HG03432 (cell line): ENCODE results near the gene DUS1L.

Source experiments
- ATAC-seq: cut with Tn5 transposase; IDR thresholded peaks from one replicate; pipeline ENCODE4 v1.9.1; 2021; ENCODE audit warnings: mild to moderate bottlenecking, moderate library complexity; ENCODE audit not compliant: unreplicated experiment

DUS1L gene

GRCh38 chr17:82088838-82089722, 23.5 kb upstream of the DUS1L start:
- no peak for ATAC-seq

GRCh38 chr17:82087961-82088837, 22.6 kb upstream of the DUS1L start:
- ATAC-seq: no peak

GRCh38 chr17:82086941-82087906, 21.6 kb upstream of the DUS1L start:
- ATAC-seq: no peak

GRCh38 chr17:82085931-82086764, 20.5 kb upstream of the DUS1L start:
- ATAC-seq: no peak

- no peak for ATAC-seq
Measured at GRCh38 chr17:82085031-82085861, 19.6 kb upstream of the DUS1L start.

GRCh38 chr17:82084373-82085030, 18.9 kb upstream of the DUS1L start:
- no peak for ATAC-seq

GRCh38 chr17:82083533-82084359, 18.1 kb upstream of the DUS1L start:
- ATAC-seq: no peak

GRCh38 chr17:82083009-82083408, 17.4 kb upstream of the DUS1L start:
- ATAC-seq: no peak

- ATAC-seq: no peak
Measured at GRCh38 chr17:82082456-82082855, 16.9 kb upstream of the DUS1L start.

GRCh38 chr17:82081966-82082365, 16.4 kb upstream of the DUS1L start:
- ATAC-seq: no peak

GRCh38 chr17:82081546-82081945, 15.9 kb upstream of the DUS1L start:
- ATAC-seq: no peak

- no peak for ATAC-seq
Measured at GRCh38 chr17:82080789-82081464, 15.3 kb upstream of the DUS1L start.

- no peak for ATAC-seq
Measured at GRCh38 chr17:82080048-82080788, 14.6 kb upstream of the DUS1L start.

GRCh38 chr17:82079001-82079677, 13.5 kb upstream of the DUS1L start:
- ATAC-seq: no peak

GRCh38 chr17:82078433-82078832, 12.8 kb upstream of the DUS1L start:
- ATAC-seq: no peak
